Nephron progenitor cell (in vitro differentiated cells): ENCODE data around the gene CDH4.

Experiments
- DNase-seq: peaks from one replicate; pipeline ENCODE4 v3.0.0; 2021
- H3K27ac Mint-ChIP-seq: 2 replicates; pipeline ENCODE4 v1.8.0; 2021; ENCODE audit warnings: mild to moderate bottlenecking, moderate library complexity, mixed read lengths
- H3K27me3 Mint-ChIP-seq: 2 replicates; pipeline ENCODE4 v1.8.0; 2021; ENCODE audit warnings: mild to moderate bottlenecking, low read depth, mixed read lengths; ENCODE audit not compliant: poor library complexity
- H3K36me3 Mint-ChIP-seq: 2 replicates; pipeline ENCODE4 v1.8.0; 2021; ENCODE audit warnings: low read depth, mixed read lengths
- H3K4me1 Mint-ChIP-seq: 2 replicates; pipeline ENCODE4 v1.8.0; 2021; ENCODE audit warnings: mixed read lengths
- H3K4me3 Mint-ChIP-seq: 2 replicates; pipeline ENCODE4 v1.8.0; 2021; ENCODE audit warnings: mild to moderate bottlenecking, moderate library complexity, mixed read lengths
- H3K9me3 Mint-ChIP-seq: 2 replicates; pipeline ENCODE4 v1.8.0; 2021; ENCODE audit warnings: mild to moderate bottlenecking, moderate library complexity, mixed read lengths
- TF ChIP-seq, protein P1 (sequence below): fragments of 200-600 bp; sonication (generic); IDR thresholded peaks from 2 replicates; pipeline ENCODE4 v1.5.0; 2021; ENCODE audit warnings: antibody characterized with exemption

CDH4 gene

DNA sequence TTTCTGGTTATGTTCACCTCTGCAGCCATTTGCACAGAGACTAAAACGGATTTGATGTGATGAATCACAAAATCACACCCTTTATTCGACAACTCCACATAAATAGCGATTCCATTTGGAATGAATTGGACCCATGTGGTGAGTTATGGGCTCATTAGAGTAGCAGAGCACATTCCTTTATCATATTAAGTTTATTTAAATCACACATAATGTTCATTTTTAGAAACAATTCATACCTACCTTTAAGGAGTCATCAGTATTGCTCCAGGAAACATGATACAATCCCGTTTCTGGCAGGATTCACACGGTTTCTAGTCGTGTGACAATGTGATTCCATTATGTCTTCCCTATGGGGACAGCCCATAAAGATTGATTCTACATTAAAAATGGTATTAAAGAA is 303.5 kb downstream of the CDH4 start:
- no peak overlapping the region for H3K27ac Mint-ChIP-seq
- H3K4me1 Mint-ChIP-seq: no peaks in the 10 kb centered on the region

DNA sequence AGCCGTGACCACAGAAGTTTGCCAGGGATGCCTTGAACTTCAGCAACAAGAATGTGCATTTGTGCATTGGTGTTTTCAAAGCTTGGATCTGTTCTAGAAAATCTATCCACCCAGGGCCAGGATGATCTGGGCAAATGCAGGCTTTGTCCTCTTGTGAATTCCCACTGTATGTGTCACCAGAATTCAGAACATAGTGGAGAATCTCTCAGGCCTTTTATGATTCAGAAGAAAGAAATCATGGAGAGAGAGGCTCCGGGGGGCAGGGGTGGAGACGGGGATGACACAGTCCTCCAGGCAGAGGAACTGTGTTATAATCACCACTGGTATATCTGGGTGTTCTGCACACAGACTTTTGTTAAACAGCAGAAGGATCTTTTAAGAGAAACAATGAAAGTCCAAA is 304.1 kb downstream of the CDH4 start:
- no peak overlapping the region for H3K4me3 Mint-ChIP-seq
- no peaks in the 10 kb centered on the region for H3K36me3 Mint-ChIP-seq
- no peak overlapping the region for H3K27ac Mint-ChIP-seq
- no peaks in the 10 kb centered on the region for H3K4me1 Mint-ChIP-seq
- H3K9me3 Mint-ChIP-seq: peaks cover 24% of the 10 kb centered on the region
- TF ChIP-seq, protein P1, sequence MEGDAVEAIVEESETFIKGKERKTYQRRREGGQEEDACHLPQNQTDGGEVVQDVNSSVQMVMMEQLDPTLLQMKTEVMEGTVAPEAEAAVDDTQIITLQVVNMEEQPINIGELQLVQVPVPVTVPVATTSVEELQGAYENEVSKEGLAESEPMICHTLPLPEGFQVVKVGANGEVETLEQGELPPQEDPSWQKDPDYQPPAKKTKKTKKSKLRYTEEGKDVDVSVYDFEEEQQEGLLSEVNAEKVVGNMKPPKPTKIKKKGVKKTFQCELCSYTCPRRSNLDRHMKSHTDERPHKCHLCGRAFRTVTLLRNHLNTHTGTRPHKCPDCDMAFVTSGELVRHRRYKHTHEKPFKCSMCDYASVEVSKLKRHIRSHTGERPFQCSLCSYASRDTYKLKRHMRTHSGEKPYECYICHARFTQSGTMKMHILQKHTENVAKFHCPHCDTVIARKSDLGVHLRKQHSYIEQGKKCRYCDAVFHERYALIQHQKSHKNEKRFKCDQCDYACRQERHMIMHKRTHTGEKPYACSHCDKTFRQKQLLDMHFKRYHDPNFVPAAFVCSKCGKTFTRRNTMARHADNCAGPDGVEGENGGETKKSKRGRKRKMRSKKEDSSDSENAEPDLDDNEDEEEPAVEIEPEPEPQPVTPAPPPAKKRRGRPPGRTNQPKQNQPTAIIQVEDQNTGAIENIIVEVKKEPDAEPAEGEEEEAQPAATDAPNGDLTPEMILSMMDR: no peak
- DNase-seq: no peak
- H3K27me3 Mint-ChIP-seq: peaks cover 9% of the 10 kb centered on the region

More for the DNA sequence above, 303.5 kb downstream of the CDH4 start:
- Mint-ChIP-seq H3K27me3 (peaks cover 10% of the 10 kb centered on the region), H3K4me3 (no peak overlapping the region), H3K9me3 (peaks cover 25% of the 10 kb centered on the region), H3K36me3 (no peaks in the 10 kb centered on the region)
- DNase-seq: no peak
- TF ChIP-seq, protein P1: no peak

DNA sequence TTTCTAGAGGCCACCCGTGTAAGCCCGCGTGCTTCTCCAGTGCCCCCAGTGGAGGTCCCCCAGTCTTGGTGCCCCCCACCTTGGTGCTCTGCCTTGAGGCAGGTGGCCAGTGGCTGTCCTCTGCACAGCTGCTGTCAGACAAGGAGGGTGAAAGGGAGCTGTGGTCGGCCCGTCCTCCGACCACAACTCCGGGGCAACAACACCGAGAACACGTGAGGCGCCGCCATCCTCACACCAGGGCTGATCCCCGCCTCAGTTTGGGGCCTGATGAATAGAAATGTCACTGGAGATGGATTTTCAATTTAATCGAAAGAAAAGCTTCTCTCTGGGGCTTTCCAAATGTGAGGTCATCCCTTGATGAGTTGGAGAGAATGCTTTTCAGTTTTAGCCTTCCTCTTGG is 304.6 kb downstream of the CDH4 start:
- H3K36me3 Mint-ChIP-seq: no peaks in the 10 kb centered on the region
- no peak for DNase-seq
- TF ChIP-seq, protein P1: no peak
- H3K4me1 Mint-ChIP-seq: no peaks in the 10 kb centered on the region
- H3K4me3 Mint-ChIP-seq: no peak overlapping the region
- H3K9me3 Mint-ChIP-seq: peaks cover 19% of the 10 kb centered on the region
- H3K27me3 Mint-ChIP-seq: peaks cover 5% of the 10 kb centered on the region
- H3K27ac Mint-ChIP-seq: no peak overlapping the region

DNA sequence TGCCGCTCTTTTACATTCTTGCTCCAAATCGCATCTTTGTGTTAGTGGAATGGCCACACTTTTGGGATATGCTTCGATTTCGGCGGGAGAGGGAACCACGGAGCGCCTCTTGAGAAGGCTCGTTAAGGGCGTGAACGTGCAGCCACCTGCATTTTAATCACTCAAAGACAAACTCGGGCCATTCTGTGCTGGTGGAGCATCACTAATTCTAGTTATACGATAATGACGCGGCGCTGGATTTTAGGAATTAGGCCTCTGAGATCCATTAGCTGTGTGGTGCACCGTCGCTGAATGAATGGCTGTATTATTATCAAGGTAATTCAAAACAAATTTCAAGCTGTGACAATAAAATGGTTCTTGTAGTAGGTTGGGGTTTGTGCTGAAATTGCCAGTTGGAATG is 305.6 kb downstream of the CDH4 start:
- H3K4me1 Mint-ChIP-seq: no peaks in the 10 kb centered on the region
- no peak overlapping the region for H3K4me3 Mint-ChIP-seq
- no peak for DNase-seq
- no peak overlapping the region for H3K27ac Mint-ChIP-seq
- H3K27me3 Mint-ChIP-seq: peaks cover 3% of the 10 kb centered on the region
- peaks cover 11% of the 10 kb centered on the region for H3K9me3 Mint-ChIP-seq
- TF ChIP-seq, protein P1: no peak
- H3K36me3 Mint-ChIP-seq: no peaks in the 10 kb centered on the region

DNA sequence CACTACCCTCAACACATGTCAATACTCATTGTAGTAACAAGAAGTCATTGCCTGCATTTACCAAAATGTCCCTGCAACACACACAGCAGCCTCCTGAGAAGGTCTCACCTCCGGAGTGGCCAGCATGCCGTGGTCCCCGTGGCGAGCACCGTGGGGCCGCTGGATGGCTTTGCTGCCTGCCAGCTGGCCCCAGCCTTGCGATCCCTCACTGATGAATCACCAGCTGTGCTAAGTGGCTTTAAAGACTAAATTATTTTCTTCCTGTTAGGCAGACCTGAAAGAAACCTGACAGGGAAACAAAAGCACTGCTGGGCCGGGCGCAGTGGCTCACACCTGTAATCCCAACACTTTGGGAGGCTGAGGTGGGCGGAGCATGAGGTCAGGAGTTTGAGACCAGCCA is 306.7 kb downstream of the CDH4 start:
- H3K36me3 Mint-ChIP-seq: no peaks in the 10 kb centered on the region
- H3K9me3 Mint-ChIP-seq: peaks cover under 1% of the 10 kb centered on the region
- DNase-seq: no peak

DNA sequence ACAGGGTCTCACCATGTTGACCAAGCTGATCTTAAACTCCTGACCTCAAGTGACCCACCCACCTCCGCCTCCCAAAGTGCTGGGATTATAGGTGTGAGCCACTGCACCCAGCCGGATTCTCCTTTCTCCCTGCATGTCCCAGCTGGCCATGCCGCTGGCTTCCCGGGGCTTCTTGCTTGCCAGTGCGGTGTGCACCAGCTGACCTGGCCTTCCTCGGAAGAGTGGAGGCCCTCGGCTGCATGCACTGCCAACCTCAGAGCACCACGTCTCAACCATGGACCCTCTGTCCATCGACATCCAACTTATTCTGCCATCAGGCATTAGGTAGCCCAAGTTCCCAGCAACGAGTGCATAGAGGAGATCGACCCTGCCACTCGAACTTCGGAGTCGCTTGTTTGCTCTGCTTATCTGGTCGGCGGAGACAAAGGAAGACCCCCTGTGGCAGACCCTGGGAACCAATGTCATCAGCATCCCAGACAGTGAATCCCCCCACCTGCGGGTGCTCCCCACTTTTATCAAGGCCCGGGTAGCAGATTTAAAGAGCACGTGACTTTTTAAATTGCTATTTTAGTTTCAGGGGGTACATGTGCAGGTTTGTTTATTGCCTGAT is 307.8 kb downstream of the CDH4 start:
- no peak for DNase-seq
- TF ChIP-seq, protein P1: no peak
- no peak overlapping the region for H3K27ac Mint-ChIP-seq
- no peaks in the 10 kb centered on the region for H3K4me1 Mint-ChIP-seq
- H3K36me3 Mint-ChIP-seq: no peaks in the 10 kb centered on the region
- H3K4me3 Mint-ChIP-seq: no peak overlapping the region
- H3K9me3 Mint-ChIP-seq: no peaks in the 10 kb centered on the region
- H3K27me3 Mint-ChIP-seq: peaks cover 3% of the 10 kb centered on the region

More for the DNA sequence above, 306.7 kb downstream of the CDH4 start:
- H3K4me3 Mint-ChIP-seq: no peak overlapping the region
- H3K27ac Mint-ChIP-seq: no peak overlapping the region
- no peaks in the 10 kb centered on the region for H3K4me1 Mint-ChIP-seq
- peaks cover 3% of the 10 kb centered on the region for H3K27me3 Mint-ChIP-seq
- TF ChIP-seq, protein P1: no peak
